IPS DF 6.9 (cell line): ENCODE data around the gene RERE.

Experiments
- DNase-seq: peaks from one replicate; pipeline ENCODE4 v3.0.0-alpha.2; 2013; ENCODE audit warnings: low read depth, low spot score
- H3K27ac ChIP-seq: one replicate; pipeline ENCODE4 v1.5.1; 2013; ENCODE audit warnings: low read length, control low read depth
- H3K27me3 ChIP-seq: 2 replicates; pipeline ENCODE4 v1.6.1; 2013; ENCODE audit warnings: mild to moderate bottlenecking, low read length; ENCODE audit not compliant: control insufficient read depth, insufficient read depth
- H3K36me3 ChIP-seq: 2 replicates; pipeline ENCODE4 v1.6.1; 2013; ENCODE audit warnings: low read length; ENCODE audit not compliant: control insufficient read depth, insufficient read depth
- H3K4me1 ChIP-seq: 2 replicates; pipeline ENCODE4 v1.6.1; 2013; ENCODE audit warnings: low read length; ENCODE audit not compliant: control insufficient read depth, insufficient read depth
- H3K4me3 ChIP-seq: 2 replicates; pipeline ENCODE4 v1.5.1; 2013; ENCODE audit warnings: mild to moderate bottlenecking, low read length
- H3K9me3 ChIP-seq: 2 replicates; pipeline ENCODE4 v1.6.1; 2013; ENCODE audit warnings: low read length, inconsistent platforms; ENCODE audit not compliant: control insufficient read depth, insufficient read depth
- WGBS: extraction: QIAGEN DNeasy Blood & Tissue Kit; methylation state at CpG from one replicate; pipeline ENCODE4 v1.1.7; 2013; ENCODE audit warnings: mixed read lengths, missing lambda C conversion rate; ENCODE audit not compliant: insufficient read length, insufficient coverage; 5-methylcytosine and 5-hydroxymethylcytosine counted together

The RERE gene

DNA sequence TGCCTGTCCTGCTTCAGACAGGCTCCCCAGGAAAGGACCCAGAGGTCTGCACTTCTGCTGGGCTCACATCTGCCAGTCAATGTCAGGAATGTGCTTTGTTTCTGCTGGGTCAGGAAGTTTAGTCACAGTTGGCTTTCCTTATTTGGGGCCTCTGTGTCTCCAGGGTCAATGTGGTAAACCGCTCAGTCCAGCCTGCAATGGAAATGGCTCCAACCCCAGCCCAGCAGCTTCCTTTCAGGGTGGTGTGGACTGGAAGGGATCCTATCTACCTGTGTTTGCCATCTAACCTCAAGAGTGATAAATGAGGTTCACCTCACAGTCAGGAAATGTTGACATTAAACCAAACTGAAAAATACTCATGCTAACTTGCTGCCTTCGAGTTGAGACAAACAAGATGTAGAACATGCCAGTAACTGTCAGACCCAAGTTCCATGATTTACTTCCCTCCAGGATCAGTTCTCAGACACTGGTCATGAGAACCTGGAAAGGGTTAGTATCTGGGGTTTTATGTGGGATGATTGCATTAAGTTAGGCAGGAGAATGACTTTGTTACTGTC is 40.8 kb upstream of the RERE start:
- Histone ChIP-seq H3K4me3 (no peak overlapping the region), H3K4me1 (no peaks in the 10 kb centered on the region), H3K27ac (no peak overlapping the region), H3K9me3 (no peaks in the 10 kb centered on the region), H3K36me3 (peaks cover 37% of the 10 kb centered on the region), H3K27me3 (no peaks in the 10 kb centered on the region)
- WGBS, result no CpG with 5 or more reads among the region's 2 CpGs
- no peak for DNase-seq

DNA sequence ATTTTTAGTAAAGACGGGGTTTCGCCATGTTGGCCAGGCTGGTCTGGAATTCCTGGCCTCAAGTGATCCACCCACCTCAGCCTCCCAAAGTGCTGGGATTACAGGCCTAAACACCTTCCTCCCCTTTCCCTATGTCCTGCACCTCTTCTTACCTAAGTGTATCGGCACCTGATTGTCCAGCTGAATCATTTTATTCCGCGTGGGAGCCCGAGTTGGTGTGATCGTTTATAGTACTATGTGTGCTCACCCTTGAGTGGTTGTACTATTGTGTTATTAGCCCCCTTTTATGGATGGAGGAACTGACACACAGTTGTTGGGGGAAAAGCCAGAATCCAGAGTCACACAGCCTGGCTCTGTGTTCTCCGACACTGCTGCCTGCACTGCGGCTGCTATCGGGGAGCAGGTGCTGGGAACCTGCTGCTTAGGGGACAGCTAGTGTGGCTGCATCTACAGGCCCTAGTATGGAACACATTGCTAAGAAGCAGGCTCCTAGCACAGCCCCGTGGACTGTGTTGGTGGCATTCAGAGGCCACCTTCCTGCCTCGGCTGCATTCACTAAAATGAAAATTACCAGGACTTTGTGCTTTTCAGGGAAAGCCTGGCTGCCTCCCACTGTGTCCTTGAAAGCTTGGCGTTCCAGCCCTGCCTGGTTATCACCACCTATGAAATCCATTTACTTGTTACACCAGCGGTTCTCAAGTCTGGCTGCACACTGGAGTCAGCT is 39.4 kb upstream of the RERE start:
- Histone ChIP-seq H3K27me3 (no peaks in the 10 kb centered on the region), H3K4me3 (no peak overlapping the region), H3K9me3 (no peaks in the 10 kb centered on the region), H3K4me1 (no peaks in the 10 kb centered on the region), H3K36me3 (peaks cover 25% of the 10 kb centered on the region), H3K27ac (no peak overlapping the region)
- no peak for DNase-seq
- WGBS, result no CpG with 5 or more reads among the region's 14 CpGs

- Histone ChIP-seq H3K4me1 (no peaks in the 10 kb centered on the region), H3K4me3 (no peak overlapping the region), H3K27me3 (no peaks in the 10 kb centered on the region), H3K36me3 (peaks cover 8% of the 10 kb centered on the region; the same call in 1 of the 2 replicates), H3K9me3 (no peaks in the 10 kb centered on the region), H3K27ac (no peak overlapping the region)
- no peak for DNase-seq
- WGBS, result no CpG with 5 or more reads among the region's 7 CpGs
Observed at GRCh38 chr1:8854240-8854639, 36.8 kb upstream of the RERE start.

- DNase-seq, result no peak
- Histone ChIP-seq H3K36me3 (no peaks in the 10 kb centered on the region), H3K4me1 (no peaks in the 10 kb centered on the region), H3K27ac (no peak overlapping the region), H3K27me3 (no peaks in the 10 kb centered on the region), H3K9me3 (no peaks in the 10 kb centered on the region), H3K4me3 (no peak overlapping the region)
- no CpG with 5 or more reads among the region's 5 CpGs for WGBS
Observed at GRCh38 chr1:8851060-8851459, 33.6 kb upstream of the RERE start.

DNA sequence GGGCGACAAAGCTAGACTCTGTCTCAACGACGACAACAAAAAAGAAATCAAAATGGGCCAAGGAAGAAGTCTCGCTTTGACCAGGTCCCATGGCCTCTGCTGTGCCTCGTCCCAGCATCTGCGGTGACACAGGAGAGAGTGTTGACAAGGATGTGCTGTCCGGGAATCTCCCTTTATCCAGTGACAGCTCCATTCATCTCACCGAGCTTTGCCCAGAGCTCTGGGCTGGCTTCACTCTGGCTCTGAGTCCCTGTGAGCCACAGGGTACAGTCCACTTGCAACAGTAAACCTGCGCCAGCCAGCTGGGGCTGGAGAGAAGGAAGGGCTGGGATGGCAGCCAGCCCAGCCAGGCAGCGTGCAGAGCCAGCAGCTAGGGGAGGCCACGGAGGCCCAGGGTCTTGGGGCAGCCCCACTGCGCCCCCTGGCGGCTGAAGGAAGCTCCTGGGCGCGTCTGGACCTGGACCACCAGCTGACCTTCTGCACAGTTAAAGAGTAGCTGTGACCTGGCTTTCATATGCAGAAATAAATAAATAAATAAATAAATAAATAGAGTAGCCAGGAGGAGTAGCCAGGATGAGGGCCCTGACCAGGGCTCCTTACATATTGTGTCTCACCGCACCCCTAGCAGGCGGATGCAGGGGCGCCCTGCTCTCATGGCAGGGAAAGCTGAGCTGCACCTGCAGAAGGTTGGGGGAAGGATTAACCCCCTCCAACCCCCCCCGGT is 31.4 kb upstream of the RERE start:
- DNase-seq, result no peak
- H3K4me1 ChIP-seq, result no peaks in the 10 kb centered on the region
- H3K36me3 ChIP-seq, result no peaks in the 10 kb centered on the region
- H3K27me3 ChIP-seq, result no peaks in the 10 kb centered on the region
- no peak overlapping the region for H3K4me3 ChIP-seq
- no peaks in the 10 kb centered on the region for H3K9me3 ChIP-seq
- H3K27ac ChIP-seq, result no peak overlapping the region
- WGBS, result no CpG with 5 or more reads among the region's 19 CpGs

DNA sequence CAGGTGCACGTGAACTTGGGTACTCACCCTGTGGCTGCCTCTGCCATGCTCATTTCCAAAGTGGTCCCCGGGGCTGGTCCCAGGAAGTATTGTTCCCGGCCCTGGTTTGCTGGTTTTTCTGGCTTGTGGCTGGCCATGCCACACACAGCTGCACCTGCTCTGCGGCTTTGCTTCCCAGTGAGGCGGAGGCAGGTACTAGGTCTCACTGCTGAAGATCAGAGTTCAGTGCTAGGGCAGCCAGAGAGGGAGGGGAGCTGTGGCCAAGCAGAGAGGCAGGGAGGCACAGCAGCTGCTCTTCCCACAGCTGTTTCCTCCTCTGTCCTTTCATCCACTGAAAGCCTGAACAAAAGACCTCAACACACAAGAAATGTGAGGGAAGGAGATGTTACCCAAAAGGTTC is 30.6 kb upstream of the RERE start:
- H3K4me1 ChIP-seq, result no peaks in the 10 kb centered on the region
- no peak for DNase-seq

GRCh38 chr1:8846263-8846662 is 28.8 kb upstream of the RERE start:
- no peak overlapping the region for H3K4me3 ChIP-seq
- H3K27ac ChIP-seq, result no peak overlapping the region
- H3K4me1 ChIP-seq, result no peaks in the 10 kb centered on the region
- H3K9me3 ChIP-seq, result no peaks in the 10 kb centered on the region
- no peaks in the 10 kb centered on the region for H3K27me3 ChIP-seq
- no peaks in the 10 kb centered on the region for H3K36me3 ChIP-seq
- WGBS, result no CpG with 5 or more reads among the region's 4 CpGs
- no peak for DNase-seq

More for the DNA sequence above, 30.6 kb upstream of the RERE start:
- no CpG with 5 or more reads among the region's 5 CpGs for WGBS
- no peaks in the 10 kb centered on the region for H3K36me3 ChIP-seq
- no peak overlapping the region for H3K4me3 ChIP-seq
- no peaks in the 10 kb centered on the region for H3K9me3 ChIP-seq
- H3K27ac ChIP-seq, result no peak overlapping the region
- H3K27me3 ChIP-seq, result no peaks in the 10 kb centered on the region

DNA sequence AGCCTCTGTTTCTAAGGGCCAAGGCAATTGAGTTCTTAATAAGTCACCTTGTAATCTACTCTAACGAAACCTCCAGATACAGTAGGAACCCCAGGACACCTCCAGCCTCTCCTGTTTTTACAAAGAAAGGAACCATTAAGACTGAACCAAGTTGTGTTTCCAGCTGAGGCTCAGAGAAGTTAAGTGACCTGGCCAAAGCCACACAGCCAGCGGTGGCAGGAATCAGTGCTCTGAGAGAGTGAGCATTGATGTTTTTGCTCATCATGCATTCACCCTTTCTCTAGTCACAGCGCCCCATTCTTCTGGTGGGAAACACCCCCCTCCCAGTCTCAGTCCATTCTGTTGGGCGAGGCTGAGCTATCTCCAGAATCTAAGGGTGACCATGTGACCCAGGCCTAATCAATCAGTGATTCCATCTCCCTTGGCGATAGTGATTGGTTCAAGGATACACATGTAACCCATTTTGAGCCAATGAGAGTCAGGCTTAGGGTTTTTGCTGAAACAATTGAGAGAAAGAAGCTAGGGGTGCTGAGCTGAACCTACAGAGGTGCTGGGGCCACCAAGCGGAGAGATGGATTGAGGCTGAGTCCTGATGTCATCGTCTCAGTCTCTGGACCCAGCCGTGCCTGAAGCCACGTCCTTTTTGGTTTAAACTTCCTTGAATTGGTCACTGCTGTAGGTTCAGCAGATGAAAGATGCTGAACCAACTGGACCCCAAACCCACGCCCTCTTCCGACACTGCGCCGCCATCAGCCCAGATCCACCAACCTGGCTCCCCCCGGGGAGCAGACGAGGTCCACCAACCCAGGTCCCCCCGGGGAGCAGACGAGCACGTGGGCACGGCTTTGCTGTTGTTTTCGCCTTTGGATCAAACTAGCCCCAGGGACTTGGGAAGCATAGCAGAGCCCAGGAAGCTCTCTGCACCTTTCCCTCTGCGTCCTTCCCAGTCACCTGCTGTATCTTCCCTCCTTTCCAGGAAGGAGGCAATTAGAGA is 28.0 kb upstream of the RERE start:
- no peaks in the 10 kb centered on the region for H3K27me3 ChIP-seq
- no peak overlapping the region for H3K4me3 ChIP-seq
- H3K4me1 ChIP-seq, result no peaks in the 10 kb centered on the region
- H3K27ac ChIP-seq, result no peak overlapping the region
- H3K9me3 ChIP-seq, result no peaks in the 10 kb centered on the region
- no peak for DNase-seq
- WGBS, result no CpG with 5 or more reads among the region's 21 CpGs
- no peaks in the 10 kb centered on the region for H3K36me3 ChIP-seq

DNA sequence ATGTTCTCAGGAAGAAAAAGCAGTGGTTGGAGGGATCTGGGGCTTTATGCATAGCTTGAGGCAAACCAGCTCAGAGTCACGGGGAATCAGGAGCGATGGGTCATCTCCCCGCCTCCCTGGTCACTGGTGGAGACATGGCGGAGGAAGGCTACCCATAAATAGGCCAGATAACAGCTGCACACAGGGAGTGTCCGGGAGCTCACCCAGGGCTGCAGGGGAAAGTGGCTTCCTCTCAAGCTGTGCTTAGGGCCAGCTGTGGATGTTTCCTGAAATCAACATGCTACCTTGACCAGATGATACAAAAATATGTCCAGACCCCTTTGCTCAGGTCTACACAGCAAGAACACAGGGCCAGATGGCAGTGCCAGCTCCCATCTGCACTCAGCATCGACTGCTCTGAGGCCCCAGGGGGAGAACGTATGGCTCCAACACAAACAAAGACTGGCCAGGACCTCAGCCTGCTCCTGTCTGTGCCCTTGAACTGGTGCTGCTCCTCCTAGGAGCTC is 27.1 kb upstream of the RERE start:
- no CpG with 5 or more reads among the region's 7 CpGs for WGBS
- DNase-seq, result no peak
- no peaks in the 10 kb centered on the region for H3K9me3 ChIP-seq
- H3K27me3 ChIP-seq, result no peaks in the 10 kb centered on the region
- H3K4me3 ChIP-seq, result no peak overlapping the region
- no peaks in the 10 kb centered on the region for H3K4me1 ChIP-seq
- no peak overlapping the region for H3K27ac ChIP-seq
- no peaks in the 10 kb centered on the region for H3K36me3 ChIP-seq

DNA sequence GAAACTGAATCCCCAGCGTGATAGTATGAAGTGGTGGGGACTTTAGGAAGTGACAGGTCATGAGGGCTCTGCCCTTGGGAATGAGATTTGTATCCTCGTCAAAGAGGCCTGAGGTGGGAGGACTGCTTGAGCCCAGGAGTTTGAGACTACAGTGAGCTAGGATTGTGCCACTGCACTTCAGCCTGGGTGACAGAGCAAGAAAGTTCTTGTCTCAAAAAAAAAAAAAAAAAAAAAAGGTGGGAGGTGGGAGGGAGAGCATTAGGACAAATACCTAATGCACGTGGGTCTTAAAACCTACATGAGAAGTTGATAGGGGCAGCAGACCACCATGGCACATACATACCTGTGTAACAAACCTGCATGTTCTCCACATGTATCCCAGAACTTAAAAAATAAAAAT is 24.0 kb upstream of the RERE start:
- Histone ChIP-seq H3K4me1 (no peaks in the 10 kb centered on the region), H3K36me3 (no peaks in the 10 kb centered on the region), H3K9me3 (no peaks in the 10 kb centered on the region), H3K4me3 (no peak overlapping the region), H3K27me3 (no peaks in the 10 kb centered on the region), H3K27ac (no peak overlapping the region)
- WGBS, result no CpG with 5 or more reads among the region's 3 CpGs
- DNase-seq, result no peak
